Activated CD8-positive, alpha-beta T cell treated with anti-CD3 and anti-CD28 coated beads for 36 hours (primary cell): ENCODE results near the gene CHMP5. TPM values are rescaled to one million over a fixed set of nuclear protein-coding genes. Genes with fewer than 3 reads are reported as not detected.

Source experiments
- ATAC-seq: fragments of 200-7000 bp; cut with Tn5 transposase; one replicate; pipeline ENCODE4 v1.10.0; 2021; ENCODE audit warnings: mild to moderate bottlenecking, moderate library complexity
- CTCF ChIA-PET: fragments of 350-600 bp; sonication (Branson Sonifier 250); formaldehyde crosslinking; loops from one replicate; lab custom pipeline; 2021; ENCODE audit warnings: antibody characterized with exemption; lab: Charles Lee
- POLR2A ChIA-PET: fragments of 350-600 bp; sonication (Branson Sonifier 250); formaldehyde crosslinking; loops from one replicate; lab custom pipeline; 2021; ENCODE audit warnings: antibody characterized with exemption; lab: Charles Lee
- DNase-seq: peaks from one replicate; pipeline ENCODE4 v3.0.0-alpha.2; 2020
- H3K27ac Mint-ChIP-seq: one replicate; pipeline ENCODE4 v1.8.0; 2021; ENCODE audit warnings: mild to moderate bottlenecking, mixed read lengths
- H3K27me3 Mint-ChIP-seq: one replicate; pipeline ENCODE4 v1.8.0; 2021; ENCODE audit warnings: mixed read lengths
- H3K36me3 Mint-ChIP-seq: one replicate; pipeline ENCODE4 v1.8.0; 2021; ENCODE audit warnings: low read depth, mixed read lengths
- H3K4me1 Mint-ChIP-seq: one replicate; pipeline ENCODE4 v1.8.0; 2021; ENCODE audit warnings: low read depth, mixed read lengths
- H3K4me3 Mint-ChIP-seq: one replicate; pipeline ENCODE4 v1.8.0; 2021; ENCODE audit warnings: mild to moderate bottlenecking, moderate library complexity, mixed read lengths
- H3K9me3 Mint-ChIP-seq: one replicate; pipeline ENCODE4 v1.8.0; 2021; ENCODE audit warnings: mixed read lengths
- intact Hi-C: fragments of 100-400 bp; cut with micrococcal nuclease; formaldehyde crosslinking; loops from one replicate; pipeline ENCODE4 v1.10.0; 2022
- total RNA-seq, 2 experiments: library from RNA; stranded (reverse); gene quantifications; one replicate each; pipeline ENCODE4 v1.2.3, GENCODE V29; 2021
- TF ChIP-seq, protein P1 (sequence below): fragments of 200-600 bp; IDR thresholded peaks from one replicate; pipeline ENCODE4 v1.8.0; 2022; ENCODE audit warnings: antibody characterized with exemption, mild to moderate bottlenecking

Gene CHMP5
- total RNA-seq, 2 experiments from 2014 or later, result 64.6 to 74.2 TPM

DNA sequence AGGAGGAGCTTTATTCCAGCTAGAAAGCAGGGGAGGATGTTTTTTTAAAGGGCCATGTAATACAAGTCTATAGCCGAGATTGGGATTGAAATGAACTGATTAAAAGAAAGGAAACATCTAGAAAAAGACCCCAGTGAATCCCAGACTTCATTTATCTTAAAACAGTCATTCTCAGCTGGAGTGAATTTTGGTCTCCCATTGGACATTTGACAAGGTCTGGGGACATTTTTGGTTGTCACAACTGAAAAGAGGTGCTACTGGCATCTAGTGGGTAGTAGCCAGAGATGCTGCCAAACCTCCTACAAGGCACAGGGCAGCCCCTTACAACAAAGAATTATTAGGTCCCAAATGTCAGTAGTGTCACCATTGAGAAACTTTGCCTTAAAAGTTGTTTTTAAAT lies 41.2 kb upstream of the CHMP5 start:
- Mint-ChIP-seq H3K36me3 (no peaks in the 10 kb centered on the region), H3K27me3 (peaks cover 1% of the 10 kb centered on the region), H3K9me3 (no peaks in the 10 kb centered on the region), H3K27ac (no peak overlapping the region), H3K4me1 (peaks cover 16% of the 10 kb centered on the region), H3K4me3 (no peak overlapping the region)
- POLR2A ChIA-PET, result no interaction called here
- ATAC-seq (no peak), DNase-seq (no peak)
- CTCF ChIA-PET, result interaction anchor here (1.4 kb wide), 1 partner anchor 64 kb away, joined by 3 read pairs; no protein-coding TSS in a partner anchor
- intact Hi-C loops, result no loop called here
- TF ChIP-seq, protein P1, sequence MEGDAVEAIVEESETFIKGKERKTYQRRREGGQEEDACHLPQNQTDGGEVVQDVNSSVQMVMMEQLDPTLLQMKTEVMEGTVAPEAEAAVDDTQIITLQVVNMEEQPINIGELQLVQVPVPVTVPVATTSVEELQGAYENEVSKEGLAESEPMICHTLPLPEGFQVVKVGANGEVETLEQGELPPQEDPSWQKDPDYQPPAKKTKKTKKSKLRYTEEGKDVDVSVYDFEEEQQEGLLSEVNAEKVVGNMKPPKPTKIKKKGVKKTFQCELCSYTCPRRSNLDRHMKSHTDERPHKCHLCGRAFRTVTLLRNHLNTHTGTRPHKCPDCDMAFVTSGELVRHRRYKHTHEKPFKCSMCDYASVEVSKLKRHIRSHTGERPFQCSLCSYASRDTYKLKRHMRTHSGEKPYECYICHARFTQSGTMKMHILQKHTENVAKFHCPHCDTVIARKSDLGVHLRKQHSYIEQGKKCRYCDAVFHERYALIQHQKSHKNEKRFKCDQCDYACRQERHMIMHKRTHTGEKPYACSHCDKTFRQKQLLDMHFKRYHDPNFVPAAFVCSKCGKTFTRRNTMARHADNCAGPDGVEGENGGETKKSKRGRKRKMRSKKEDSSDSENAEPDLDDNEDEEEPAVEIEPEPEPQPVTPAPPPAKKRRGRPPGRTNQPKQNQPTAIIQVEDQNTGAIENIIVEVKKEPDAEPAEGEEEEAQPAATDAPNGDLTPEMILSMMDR, result no peak

DNA sequence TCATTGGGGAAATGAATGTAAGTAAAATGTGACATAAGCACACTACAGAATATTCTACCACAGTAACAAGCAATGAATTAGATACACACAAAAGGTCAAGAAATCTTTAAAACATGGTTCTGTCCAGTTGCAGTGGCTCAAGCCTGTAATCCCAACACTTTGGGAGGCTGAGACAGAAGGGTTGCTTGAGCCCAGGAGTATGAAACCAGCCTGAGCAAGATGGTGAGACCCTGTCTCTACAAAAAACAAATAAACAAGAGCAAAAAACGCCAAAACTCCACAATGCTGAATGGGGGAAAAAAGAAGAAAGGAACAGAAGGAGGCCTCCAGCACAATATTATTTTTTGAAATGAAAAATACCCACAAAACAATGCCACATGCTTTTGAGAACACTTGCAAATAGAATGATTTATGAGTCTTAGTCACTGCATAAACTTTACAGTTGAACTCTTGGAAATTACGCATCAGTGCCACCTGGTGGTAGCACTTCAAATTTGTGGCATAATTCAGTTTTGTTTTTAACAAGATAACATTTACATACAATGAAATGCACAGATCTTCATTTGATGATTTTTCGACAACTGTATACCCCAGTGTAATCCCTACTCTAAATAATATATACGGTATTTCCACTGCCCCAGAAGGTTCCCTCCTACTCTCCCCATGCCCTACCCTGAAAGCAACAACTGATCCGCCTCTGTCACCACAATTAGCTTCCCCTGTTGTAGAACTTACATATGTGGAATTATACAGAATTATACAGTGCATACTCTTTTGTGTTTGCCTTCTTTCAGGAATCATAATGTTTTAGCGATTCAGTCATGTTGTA lies 39.3 kb upstream of the CHMP5 start:
- TF ChIP-seq, protein P1, result peak; percentile 81
- ATAC-seq (peak; percentile 75), DNase-seq (peak; percentile 85)
- ChIA-PET CTCF (interaction anchor here (0.6 to 2.8 kb wide), 46 partner anchors 8 to 186 kb away, joined by 3 to 25 read pairs (median 4); partner anchors contain the start of genes B4GALT1, SMU1 and SPINK4), POLR2A (interaction anchor here (1.1 kb wide), 1 partner anchor 149 kb away, joined by 3 read pairs; the partner anchor contains the start of gene SMU1)
- no peak overlapping the region for H3K4me3 Mint-ChIP-seq
- H3K36me3 Mint-ChIP-seq, result no peaks in the 10 kb centered on the region
- intact Hi-C loops, result loop anchor here (1.0 kb wide), 1 partner anchor 144 kb away; no protein-coding TSS in a partner anchor
- peaks cover 1% of the 10 kb centered on the region for H3K27me3 Mint-ChIP-seq
- H3K4me1 Mint-ChIP-seq, result peaks cover 15% of the 10 kb centered on the region
- no peak overlapping the region for H3K27ac Mint-ChIP-seq
- no peaks in the 10 kb centered on the region for H3K9me3 Mint-ChIP-seq

DNA sequence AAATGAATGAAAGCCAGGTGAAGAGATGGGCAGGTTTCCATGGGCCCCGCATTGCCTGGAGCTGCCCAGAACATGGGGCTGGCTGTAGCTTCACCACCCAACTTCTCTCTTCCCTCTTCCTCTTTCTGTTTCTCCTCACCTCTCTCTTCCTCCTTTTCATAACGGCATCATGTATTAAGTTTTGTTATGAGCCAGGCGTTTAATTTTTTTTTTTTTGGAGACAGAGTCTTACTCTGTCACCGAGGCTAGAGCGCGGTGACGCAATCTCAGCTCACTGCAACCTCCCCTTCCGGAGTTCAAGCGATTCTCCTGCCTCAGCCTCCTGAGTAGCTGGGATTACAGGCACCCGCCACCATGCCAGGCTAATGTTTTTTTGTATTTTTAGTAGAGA lies 37.8 kb upstream of the CHMP5 start:
- TF ChIP-seq, protein P1, result no peak
- no peak for ATAC-seq
- no peaks in the 10 kb centered on the region for H3K9me3 Mint-ChIP-seq
- ChIA-PET CTCF (interaction anchor here (1.2 to 2.8 kb wide), 20 partner anchors 14 to 202 kb away, joined by 3 to 25 read pairs (median 5); partner anchors contain the start of genes B4GALT1, DNAJA1 and SPINK4), POLR2A (interaction anchor here (1.1 kb wide), 1 partner anchor 151 kb away, joined by 3 read pairs; the partner anchor contains the start of gene SMU1)
- no peaks in the 10 kb centered on the region for H3K36me3 Mint-ChIP-seq
- no peak overlapping the region for H3K4me3 Mint-ChIP-seq
- peaks cover 1% of the 10 kb centered on the region for H3K27me3 Mint-ChIP-seq
- H3K4me1 Mint-ChIP-seq, result peaks cover 9% of the 10 kb centered on the region
- no peak for DNase-seq
- intact Hi-C loops, result no loop called here
- H3K27ac Mint-ChIP-seq, result no peak overlapping the region

DNA sequence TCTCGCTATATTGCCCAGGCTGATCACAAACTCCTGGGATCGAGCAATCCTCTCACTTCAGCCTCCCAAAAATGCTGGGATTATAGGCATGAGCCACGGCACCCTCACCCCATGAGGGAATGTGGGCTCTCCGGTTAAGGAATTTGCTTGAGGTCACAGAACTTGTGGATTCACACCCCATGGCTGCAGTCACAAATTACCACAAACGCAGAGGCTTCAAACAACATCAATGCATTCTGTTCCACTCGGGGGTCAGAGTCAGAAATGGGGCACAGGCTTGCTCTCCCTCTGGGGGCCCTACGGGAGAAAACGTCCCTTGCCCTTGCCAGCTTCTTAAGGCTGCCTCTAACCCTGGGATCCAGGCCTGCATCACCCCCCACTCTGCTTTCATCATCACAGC lies 37.1 kb upstream of the CHMP5 start:
- no peak for ATAC-seq
- CTCF ChIA-PET, result interaction anchor here (1.9 to 2.3 kb wide), 2 partner anchors 147 to 154 kb away, joined by 8 to 14 read pairs; no protein-coding TSS in a partner anchor

More for the DNA sequence above, 37.1 kb upstream of the CHMP5 start:
- H3K36me3 Mint-ChIP-seq, result no peaks in the 10 kb centered on the region
- H3K4me1 Mint-ChIP-seq, result peaks cover 9% of the 10 kb centered on the region
- H3K9me3 Mint-ChIP-seq, result no peaks in the 10 kb centered on the region
- no peak overlapping the region for H3K27ac Mint-ChIP-seq
- POLR2A ChIA-PET, result no interaction called here
- peaks cover 1% of the 10 kb centered on the region for H3K27me3 Mint-ChIP-seq
- no peak for DNase-seq
- intact Hi-C loops, result no loop called here
- TF ChIP-seq, protein P1, result no peak
- no peak overlapping the region for H3K4me3 Mint-ChIP-seq
